IgD-negative memory B cell (primary cell): ENCODE measurements around the gene RAB31. TPM values are rescaled to one million over a fixed set of nuclear protein-coding genes. Genes with fewer than 3 reads are reported as not detected.

Experiments used
- H3K27ac Mint-ChIP-seq, 3 donors: one replicate each; pipeline ENCODE4 v1.8.0; 2020 to 2022; ENCODE audit warnings: mild to moderate bottlenecking in 3 of 3, mixed read lengths in 3 of 3, moderate library complexity in 1 of 3
- H3K27me3 Mint-ChIP-seq: one replicate; pipeline ENCODE4 v1.8.0; 2021; ENCODE audit warnings: mixed read lengths
- H3K36me3 Mint-ChIP-seq: one replicate; pipeline ENCODE4 v1.8.0; 2020; ENCODE audit warnings: mild to moderate bottlenecking, mixed read lengths
- H3K4me1 Mint-ChIP-seq, 3 donors: one replicate each; pipeline ENCODE4 v1.8.0; 2020 to 2022; ENCODE audit warnings: mixed read lengths in 3 of 3, mild to moderate bottlenecking in 1 of 3
- H3K4me3 Mint-ChIP-seq, 4 donors: one replicate each; pipeline ENCODE4 v1.8.0; 2020 to 2022; ENCODE audit warnings: mild to moderate bottlenecking in 4 of 4, mixed read lengths in 4 of 4, moderate library complexity in 3 of 4
- H3K9me3 Mint-ChIP-seq, 3 donors: one replicate each; pipeline ENCODE4 v1.8.0; 2020 to 2021; ENCODE audit warnings: mixed read lengths in 3 of 3, mild to moderate bottlenecking in 1 of 3
- polyA plus RNA-seq: library from polyadenylated mRNA; unstranded; fragments of 300-500 nt; fragmentation: Illumina TruSeq; gene quantifications from one replicate; pipeline ENCODE4 v1.2.3, GENCODE V29; 2021

The RAB31 gene
- polyA plus RNA-seq, 1 donor from 2014 or later, result 192 TPM

GRCh38 chr18:9746958-9747357 lies 38.9 kb downstream of the RAB31 start:
- peak overlapping the region in 1 of 3 donors; percentile 18 for H3K27ac Mint-ChIP-seq
- peaks cover 9% of the 10 kb centered on the region for H3K36me3 Mint-ChIP-seq
- no peaks in the 10 kb centered on the region for H3K27me3 Mint-ChIP-seq
- no peaks in the 10 kb centered on the region for H3K9me3 Mint-ChIP-seq
- no peak overlapping the region for H3K4me3 Mint-ChIP-seq
- peaks cover 1 to 20% (median 7%) of the 10 kb centered on the region in 3 donors for H3K4me1 Mint-ChIP-seq

- H3K27ac Mint-ChIP-seq, result no peak overlapping the region
Observed at GRCh38 chr18:9749611-9750010, 41.5 kb downstream of the RAB31 start.

GRCh38 chr18:9750112-9750511 lies 42.0 kb downstream of the RAB31 start:
- no peak overlapping the region for H3K27ac Mint-ChIP-seq
- peaks cover 11 to 27% (median 14%) of the 10 kb centered on the region in 3 donors for H3K4me1 Mint-ChIP-seq
- no peak overlapping the region for H3K4me3 Mint-ChIP-seq
- H3K27me3 Mint-ChIP-seq, result no peaks in the 10 kb centered on the region
- peaks cover 8% of the 10 kb centered on the region for H3K36me3 Mint-ChIP-seq
- no peaks in the 10 kb centered on the region for H3K9me3 Mint-ChIP-seq

More at GRCh38 chr18:9749611-9750010, 41.5 kb downstream of the RAB31 start:
- H3K9me3 Mint-ChIP-seq, result no peaks in the 10 kb centered on the region
- peaks cover 8 to 26% (median 13%) of the 10 kb centered on the region in 3 donors for H3K4me1 Mint-ChIP-seq
- no peak overlapping the region for H3K4me3 Mint-ChIP-seq
- no peaks in the 10 kb centered on the region for H3K27me3 Mint-ChIP-seq
- peaks cover 8% of the 10 kb centered on the region for H3K36me3 Mint-ChIP-seq

- Mint-ChIP-seq H3K27ac (no peak overlapping the region), H3K27me3 (no peaks in the 10 kb centered on the region), H3K4me1 (peaks cover 14 to 27% (median 18%) of the 10 kb centered on the region in 3 donors), H3K9me3 (no peaks in the 10 kb centered on the region), H3K36me3 (peaks cover 8% of the 10 kb centered on the region), H3K4me3 (no peak overlapping the region)
Observed at GRCh38 chr18:9750606-9751304, 42.7 kb downstream of the RAB31 start.

- Mint-ChIP-seq H3K4me3 (no peak overlapping the region), H3K4me1 (peaks cover 14 to 31% (median 18%) of the 10 kb centered on the region in 3 donors), H3K27ac (no peak overlapping the region), H3K9me3 (no peaks in the 10 kb centered on the region), H3K27me3 (no peaks in the 10 kb centered on the region), H3K36me3 (peaks cover 8% of the 10 kb centered on the region)
Observed at GRCh38 chr18:9751371-9752031, 43.4 kb downstream of the RAB31 start.

GRCh38 chr18:9753846-9754245 lies 45.7 kb downstream of the RAB31 start:
- Mint-ChIP-seq H3K9me3 (no peaks in the 10 kb centered on the region), H3K36me3 (peaks cover 3% of the 10 kb centered on the region), H3K4me1 (peaks cover 16 to 39% (median 19%) of the 10 kb centered on the region in 3 donors), H3K4me3 (no peak overlapping the region), H3K27me3 (no peaks in the 10 kb centered on the region), H3K27ac (peak overlapping the region in 1 of 3 donors; percentile 18)

GRCh38 chr18:9755110-9755509 lies 47.0 kb downstream of the RAB31 start:
- no peaks in the 10 kb centered on the region for H3K27me3 Mint-ChIP-seq
- peaks cover 3% of the 10 kb centered on the region for H3K36me3 Mint-ChIP-seq
- H3K4me3 Mint-ChIP-seq, result peak overlapping the region in 1 of 4 donors; percentile 40
- H3K4me1 Mint-ChIP-seq, result peaks cover 20 to 47% (median 21%) of the 10 kb centered on the region in 3 donors
- H3K27ac Mint-ChIP-seq, result peak overlapping the region in 2 of 3 donors; percentile 9 to 23
- no peaks in the 10 kb centered on the region for H3K9me3 Mint-ChIP-seq

- H3K27ac Mint-ChIP-seq, result peak overlapping the region in 1 of 3 donors; percentile 9
- H3K36me3 Mint-ChIP-seq, result peaks cover 3% of the 10 kb centered on the region
- no peaks in the 10 kb centered on the region for H3K9me3 Mint-ChIP-seq
- no peak overlapping the region for H3K4me3 Mint-ChIP-seq
- H3K27me3 Mint-ChIP-seq, result no peaks in the 10 kb centered on the region
- H3K4me1 Mint-ChIP-seq, result peaks cover 20 to 46% (median 21%) of the 10 kb centered on the region in 3 donors
Observed at GRCh38 chr18:9755615-9756014, 47.5 kb downstream of the RAB31 start.

- H3K4me3 Mint-ChIP-seq, result no peak overlapping the region
- H3K9me3 Mint-ChIP-seq, result no peaks in the 10 kb centered on the region
- H3K4me1 Mint-ChIP-seq, result peaks cover 19 to 44% (median 20%) of the 10 kb centered on the region in 3 donors
- peaks cover 3% of the 10 kb centered on the region for H3K36me3 Mint-ChIP-seq
- H3K27me3 Mint-ChIP-seq, result no peaks in the 10 kb centered on the region
- no peak overlapping the region for H3K27ac Mint-ChIP-seq
Observed at GRCh38 chr18:9756271-9756932, 48.3 kb downstream of the RAB31 start.

- peak overlapping the region in 1 of 4 donors; percentile 3 for H3K4me3 Mint-ChIP-seq
- H3K27ac Mint-ChIP-seq, result no peak overlapping the region
- peaks cover 17 to 43% (median 20%) of the 10 kb centered on the region in 3 donors for H3K4me1 Mint-ChIP-seq
- H3K9me3 Mint-ChIP-seq, result no peaks in the 10 kb centered on the region
- H3K27me3 Mint-ChIP-seq, result no peaks in the 10 kb centered on the region
- peaks cover 3% of the 10 kb centered on the region for H3K36me3 Mint-ChIP-seq
Observed at GRCh38 chr18:9756933-9757470, 48.9 kb downstream of the RAB31 start.

- H3K4me1 Mint-ChIP-seq, result peaks cover 17 to 43% (median 20%) of the 10 kb centered on the region in 3 donors
- H3K27ac Mint-ChIP-seq, result peak overlapping the region in 1 of 3 donors; percentile 61
- peaks cover 0 to 1% (median 0%) of the 10 kb centered on the region in 3 donors for H3K9me3 Mint-ChIP-seq
- H3K27me3 Mint-ChIP-seq, result no peaks in the 10 kb centered on the region
- H3K36me3 Mint-ChIP-seq, result peaks cover 4% of the 10 kb centered on the region
- no peak overlapping the region for H3K4me3 Mint-ChIP-seq
Observed at GRCh38 chr18:9757827-9758621, 49.9 kb downstream of the RAB31 start.

- H3K4me1 Mint-ChIP-seq, result peaks cover 14 to 40% (median 18%) of the 10 kb centered on the region in 3 donors
- H3K27me3 Mint-ChIP-seq, result no peaks in the 10 kb centered on the region
- no peak overlapping the region for H3K4me3 Mint-ChIP-seq
- H3K27ac Mint-ChIP-seq, result peak overlapping the region in 1 of 3 donors; percentile 61
- H3K36me3 Mint-ChIP-seq, result peaks cover 4% of the 10 kb centered on the region
- H3K9me3 Mint-ChIP-seq, result peaks cover 0 to 4% (median 0%) of the 10 kb centered on the region in 3 donors
Observed at GRCh38 chr18:9758624-9759075, 50.5 kb downstream of the RAB31 start.

GRCh38 chr18:9760641-9761040 lies 52.5 kb downstream of the RAB31 start:
- Mint-ChIP-seq H3K27ac (no peak overlapping the region), H3K9me3 (peaks cover 0 to 4% (median 0%) of the 10 kb centered on the region in 3 donors), H3K36me3 (peaks cover 7% of the 10 kb centered on the region), H3K4me1 (peaks cover 9 to 34% (median 10%) of the 10 kb centered on the region in 3 donors), H3K4me3 (no peak overlapping the region), H3K27me3 (no peaks in the 10 kb centered on the region)

- H3K9me3 Mint-ChIP-seq, result peaks cover 0 to 4% (median 0%) of the 10 kb centered on the region in 3 donors
- H3K36me3 Mint-ChIP-seq, result peaks cover 11% of the 10 kb centered on the region
- H3K27me3 Mint-ChIP-seq, result no peaks in the 10 kb centered on the region
- H3K4me1 Mint-ChIP-seq, result peaks cover 9 to 29% (median 16%) of the 10 kb centered on the region in 3 donors
- H3K27ac Mint-ChIP-seq, result no peak overlapping the region
- no peak overlapping the region for H3K4me3 Mint-ChIP-seq
Observed at GRCh38 chr18:9762526-9762925, 54.4 kb downstream of the RAB31 start.
